Measurements from ENCODE around the gene BBLN.

BBLN gene

DNA sequence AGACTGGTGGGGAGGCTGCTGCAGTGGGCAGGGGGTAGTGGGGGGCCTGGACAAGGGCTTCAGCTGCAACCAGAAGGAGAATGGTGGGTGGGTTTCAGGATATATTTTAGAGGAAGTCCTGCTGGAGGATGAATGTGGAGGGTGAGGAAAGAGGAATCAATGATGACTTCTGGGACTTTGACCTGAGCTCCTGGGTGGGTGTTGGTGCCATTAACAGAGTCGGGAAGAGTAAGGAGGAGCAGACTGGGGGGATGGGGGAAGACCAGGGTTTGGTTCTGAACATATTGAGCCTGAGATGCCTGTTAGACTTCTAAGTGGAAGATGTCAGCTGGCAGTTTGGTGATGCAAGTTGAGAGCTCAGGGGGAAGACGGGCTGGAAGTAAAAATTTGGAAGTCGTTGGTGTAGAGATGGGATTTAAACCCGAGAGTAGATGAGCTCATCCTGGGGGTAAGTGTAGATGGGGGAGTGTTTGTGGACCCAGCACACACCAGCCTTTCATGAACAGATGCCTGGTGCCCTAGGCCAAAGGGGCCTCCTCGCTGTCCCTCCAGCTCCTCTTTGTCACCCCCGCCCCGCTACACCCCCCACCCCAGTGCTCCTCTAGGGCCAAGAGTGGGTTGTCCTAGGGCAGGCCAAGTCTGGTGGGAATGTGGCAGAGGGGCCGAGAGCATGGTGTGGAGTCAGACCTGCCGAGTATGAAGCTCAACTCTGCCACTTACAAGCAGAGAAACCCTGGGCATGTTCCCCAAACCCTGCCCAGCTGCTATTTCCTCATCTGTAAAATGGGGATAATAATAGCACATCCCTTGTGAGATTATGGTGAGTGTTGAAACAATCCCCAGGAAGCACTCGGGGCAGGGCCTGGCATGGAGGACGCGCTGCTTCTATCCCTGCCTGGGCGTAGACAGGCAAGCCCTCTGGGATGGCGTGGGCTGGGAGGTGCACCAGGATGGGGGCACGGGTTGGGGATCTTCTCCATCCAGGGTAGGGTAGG, 47.1 kb downstream of the BBLN start:
- DNase-seq (ENCODE audit: low spot score) = no peak
- TF ChIP-seq, protein P1, sequence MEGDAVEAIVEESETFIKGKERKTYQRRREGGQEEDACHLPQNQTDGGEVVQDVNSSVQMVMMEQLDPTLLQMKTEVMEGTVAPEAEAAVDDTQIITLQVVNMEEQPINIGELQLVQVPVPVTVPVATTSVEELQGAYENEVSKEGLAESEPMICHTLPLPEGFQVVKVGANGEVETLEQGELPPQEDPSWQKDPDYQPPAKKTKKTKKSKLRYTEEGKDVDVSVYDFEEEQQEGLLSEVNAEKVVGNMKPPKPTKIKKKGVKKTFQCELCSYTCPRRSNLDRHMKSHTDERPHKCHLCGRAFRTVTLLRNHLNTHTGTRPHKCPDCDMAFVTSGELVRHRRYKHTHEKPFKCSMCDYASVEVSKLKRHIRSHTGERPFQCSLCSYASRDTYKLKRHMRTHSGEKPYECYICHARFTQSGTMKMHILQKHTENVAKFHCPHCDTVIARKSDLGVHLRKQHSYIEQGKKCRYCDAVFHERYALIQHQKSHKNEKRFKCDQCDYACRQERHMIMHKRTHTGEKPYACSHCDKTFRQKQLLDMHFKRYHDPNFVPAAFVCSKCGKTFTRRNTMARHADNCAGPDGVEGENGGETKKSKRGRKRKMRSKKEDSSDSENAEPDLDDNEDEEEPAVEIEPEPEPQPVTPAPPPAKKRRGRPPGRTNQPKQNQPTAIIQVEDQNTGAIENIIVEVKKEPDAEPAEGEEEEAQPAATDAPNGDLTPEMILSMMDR (IDR thresholded peaks at IDR 0.05; ENCODE audit: extremely low read depth, insufficient read depth, missing control alignments) = no peak
- in situ Hi-C loops (cut with MboI; ENCODE audit: low pct_unique_long_range_greater_than_20kb, low sequenced_read_pairs, unreplicated experiment) = no loop called here

DNA sequence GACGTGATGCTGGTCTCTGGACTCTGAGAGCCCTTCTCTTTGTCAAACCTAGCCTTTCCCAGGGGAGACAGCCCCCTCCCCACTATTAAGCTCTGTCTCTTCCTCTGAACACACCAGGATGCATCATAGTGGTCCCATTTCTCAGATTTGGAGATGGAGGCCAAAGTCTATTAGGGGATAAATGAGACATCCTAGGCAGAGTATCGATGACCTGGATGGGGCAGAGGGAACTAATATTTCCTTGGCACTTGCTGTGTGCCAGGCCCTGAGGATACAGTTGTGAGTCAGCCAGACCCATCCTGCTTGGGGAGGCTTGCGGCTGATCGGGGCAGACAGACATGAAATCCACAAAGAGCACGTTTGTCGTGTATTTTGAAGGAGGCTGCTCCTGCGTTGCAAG, 48.3 kb downstream of the BBLN start:
- in situ Hi-C loops (cut with MboI; ENCODE audit: low pct_unique_long_range_greater_than_20kb, low sequenced_read_pairs, unreplicated experiment) = no loop called here
- DNase-seq (ENCODE audit: low spot score) = no peak
- TF ChIP-seq, protein P1 (IDR thresholded peaks at IDR 0.05; ENCODE audit: extremely low read depth, insufficient read depth, missing control alignments) = no peak

- in situ Hi-C loops (cut with MboI; ENCODE audit: low pct_unique_long_range_greater_than_20kb, low sequenced_read_pairs, unreplicated experiment) = no loop called here
- TF ChIP-seq, protein P1 (IDR thresholded peaks at IDR 0.05; ENCODE audit: extremely low read depth, insufficient read depth, missing control alignments) = no peak
- no peak for DNase-seq (ENCODE audit: low spot score)
Measured at GRCh38 chr9:128208946-128209669, 49.0 kb downstream of the BBLN start.

DNA sequence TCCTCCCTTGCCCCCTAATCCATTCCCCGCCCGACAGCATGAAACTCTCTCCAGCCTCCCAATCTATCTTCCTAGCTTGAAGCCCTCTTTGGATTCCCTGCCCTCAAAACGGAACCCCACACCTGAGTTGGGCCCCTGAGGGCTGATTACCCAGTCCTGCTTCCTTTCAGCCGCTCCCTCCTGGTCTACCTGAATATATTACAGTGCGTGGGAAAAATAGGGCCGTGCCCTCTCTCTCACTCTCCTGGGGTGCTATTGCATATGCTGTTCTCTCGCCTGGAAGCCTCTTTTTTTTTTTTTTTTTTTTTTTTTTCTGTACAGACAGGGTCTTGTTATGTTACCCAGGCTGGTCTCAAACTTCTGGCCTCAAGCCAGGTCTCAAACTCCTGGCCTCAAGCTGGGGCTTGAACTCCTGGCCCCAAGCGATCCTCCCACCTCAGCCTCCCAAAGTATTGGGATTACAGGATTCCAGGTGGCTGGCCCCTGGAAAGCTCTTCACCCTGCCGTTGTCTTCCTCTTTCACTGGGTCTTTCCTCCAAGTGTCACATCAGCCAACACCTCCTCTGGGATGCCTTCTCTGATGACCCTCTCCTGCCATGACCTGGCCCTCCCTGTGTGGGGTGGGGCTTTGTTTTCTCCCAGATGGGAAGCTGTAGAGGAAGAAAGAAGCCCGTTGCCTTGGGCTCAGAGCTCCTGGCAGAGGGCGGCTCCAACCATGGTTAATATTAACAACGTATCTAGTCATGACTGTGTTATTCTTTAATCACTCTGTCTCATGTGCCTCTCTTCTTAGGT, 51.3 kb downstream of the BBLN start:
- in situ Hi-C loops (cut with MboI; ENCODE audit: low pct_unique_long_range_greater_than_20kb, low sequenced_read_pairs, unreplicated experiment) = no loop called here
- TF ChIP-seq, protein P1 (IDR thresholded peaks at IDR 0.05; ENCODE audit: extremely low read depth, insufficient read depth, missing control alignments) = no peak
- DNase-seq (ENCODE audit: low spot score) = no peak

GRCh38 chr9:128211981-128212281, 51.9 kb downstream of the BBLN start:
- in situ Hi-C loops (cut with MboI; ENCODE audit: low pct_unique_long_range_greater_than_20kb, low sequenced_read_pairs, unreplicated experiment) = no loop called here
- TF ChIP-seq, protein P1 (IDR thresholded peaks at IDR 0.05; ENCODE audit: extremely low read depth, insufficient read depth, missing control alignments) = no peak
- no peak for DNase-seq (ENCODE audit: low spot score)

Measured in GM13977 (cell line).